ENCODE data around the gene ELF5. TPM values are rescaled to one million over a fixed set of nuclear protein-coding genes. Genes with fewer than 3 reads are reported as not detected.
A peak's percentile ranks its signal among the peaks of the same experiment; 100 is the strongest.

The ELF5 gene
- total and polyA plus RNA-seq, 2 donors (not counting 1 experiment from before 2014, with no cell fraction given) = not detected

GRCh38 chr11:34493468-34493867, 20.1 kb downstream of the ELF5 start:
- no peaks in the 10 kb centered on the region for H3K27me3 Mint-ChIP-seq
- no peak for TF ChIP-seq CTCF (IDR thresholded peaks at IDR 0.05)
- TF ChIP-seq EZH2 (IDR thresholded peaks at IDR 0.05; ENCODE audit: borderline replicate concordance, insufficient read depth, low read depth, low read length, poor library complexity, severe bottlenecking) = no peak
- ATAC-seq (ENCODE audit: low read depth) (no peak), DNase-seq (no peak)
- Histone ChIP-seq H3K9me3 (ENCODE audit: control extremely low read depth in 1 of 3, control insufficient read depth in 2 of 3, insufficient read depth in 1 of 3, low read length in 2 of 3) (no peaks in the 10 kb centered on the region), H3K27ac (ENCODE audit: low read length in 2 of 2) (no peak overlapping the region), H3K79me2 (ENCODE audit: control insufficient read depth, insufficient read depth, low read length) (no peaks in the 10 kb centered on the region), H3K4me2 (replicated peaks; ENCODE audit: low read depth, low read length, poor library complexity, severe bottlenecking) (no peak overlapping the region), H3K4me1 (ENCODE audit: control insufficient read depth in 2 of 2, insufficient read depth in 2 of 2, low read length in 2 of 2) (no peaks in the 10 kb centered on the region), H2AFZ (ENCODE audit: insufficient read depth, low read depth, low read length, poor library complexity, severe bottlenecking) (no peak overlapping the region), H3K9ac (ENCODE audit: low read length) (no peak overlapping the region), H4K20me1 (ENCODE audit: control insufficient read depth, insufficient read depth, low read length, poor library complexity, severe bottlenecking) (no peaks in the 10 kb centered on the region), H3K4me3 (ENCODE audit: control extremely low read depth in 1 of 5, extremely low read depth in 1 of 5, insufficient read depth in 1 of 5, low read depth in 2 of 5, low read length in 4 of 5) (no peak overlapping the region), H3K27me3 (replicated peaks in 1 of 4; ENCODE audit: control extremely low read depth in 1 of 4, control insufficient read depth in 3 of 4, insufficient read depth in 4 of 4, low read length in 3 of 4) (no peaks in the 10 kb centered on the region), H3K36me3 (replicated peaks in 1 of 2; ENCODE audit: control extremely low read depth in 1 of 2, control insufficient read depth in 1 of 2, extremely low read depth in 1 of 2, insufficient read depth in 2 of 2, low read length in 1 of 2) (no peaks in the 10 kb centered on the region)
- ChIA-PET POLR2A (no interaction called here), CTCF (interaction anchor here (0.7 to 3.1 kb wide), 8 partner anchors 8 to 686 kb away, joined by 3 to 19 read pairs (median 4); no protein-coding TSS in a partner anchor)
- WGBS (ENCODE audit: insufficient coverage) = 83% methylated on average over 6 of the region's 8 CpGs
- no peaks in the 10 kb centered on the region for H3K4me1 Mint-ChIP-seq
- intact Hi-C loops (cut with micrococcal nuclease) = loop anchor here (1.0 to 5.0 kb wide), 3 partner anchors 136 to 686 kb away; partner anchors contain the start of gene ABTB2
- no peak overlapping the region for H3K4me3 Mint-ChIP-seq
- no peaks in the 10 kb centered on the region for H3K9me3 Mint-ChIP-seq (ENCODE audit: insufficient read depth)
- no peak overlapping the region for H3K27ac Mint-ChIP-seq

- ATAC-seq (ENCODE audit: low read depth) = no peak
- Mint-ChIP-seq H3K27me3 (peaks cover 2% of the 10 kb centered on the region), H3K9me3 (ENCODE audit: insufficient read depth) (no peaks in the 10 kb centered on the region), H3K27ac (no peak overlapping the region), H3K4me3 (no peak overlapping the region), H3K4me1 (no peaks in the 10 kb centered on the region)
- Histone ChIP-seq H3K4me3 (ENCODE audit: control extremely low read depth in 1 of 5, extremely low read depth in 1 of 5, insufficient read depth in 1 of 5, low read depth in 2 of 5, low read length in 4 of 5) (no peak overlapping the region), H2AFZ (ENCODE audit: insufficient read depth, low read depth, low read length, poor library complexity, severe bottlenecking) (no peak overlapping the region), H3K4me1 (ENCODE audit: control insufficient read depth in 2 of 2, insufficient read depth in 2 of 2, low read length in 2 of 2) (no peaks in the 10 kb centered on the region), H3K27me3 (replicated peaks in 1 of 4; ENCODE audit: control extremely low read depth in 1 of 4, control insufficient read depth in 3 of 4, insufficient read depth in 4 of 4, low read length in 3 of 4) (no peaks in the 10 kb centered on the region), H3K9me3 (ENCODE audit: control extremely low read depth in 1 of 3, control insufficient read depth in 2 of 3, insufficient read depth in 1 of 3, low read length in 2 of 3) (no peaks in the 10 kb centered on the region), H3K79me2 (ENCODE audit: control insufficient read depth, insufficient read depth, low read length) (no peaks in the 10 kb centered on the region), H4K20me1 (ENCODE audit: control insufficient read depth, insufficient read depth, low read length, poor library complexity, severe bottlenecking) (no peaks in the 10 kb centered on the region), H3K36me3 (replicated peaks in 1 of 2; ENCODE audit: control extremely low read depth in 1 of 2, control insufficient read depth in 1 of 2, extremely low read depth in 1 of 2, insufficient read depth in 2 of 2, low read length in 1 of 2) (no peaks in the 10 kb centered on the region), H3K27ac (ENCODE audit: low read length in 2 of 2) (no peak overlapping the region), H3K4me2 (replicated peaks; ENCODE audit: low read depth, low read length, poor library complexity, severe bottlenecking) (no peak overlapping the region), H3K9ac (ENCODE audit: low read length) (no peak overlapping the region)
- peak; percentile 64 for DNase-seq
- ChIA-PET CTCF (interaction anchor here (0.7 to 3.1 kb wide), 16 partner anchors 8 to 685 kb away, joined by 3 to 19 read pairs (median 5); partner anchors contain the start of gene ABTB2), POLR2A (no interaction called here)
- TF ChIP-seq CTCF (IDR thresholded peaks at IDR 0.05) (peak; percentile 76), EZH2 (IDR thresholded peaks at IDR 0.05; ENCODE audit: borderline replicate concordance, insufficient read depth, low read depth, low read length, poor library complexity, severe bottlenecking) (no peak)
- intact Hi-C loops (cut with micrococcal nuclease) = loop anchor here (1.0 to 5.0 kb wide), 3 partner anchors 136 to 686 kb away; partner anchors contain the start of gene ABTB2
- 40% methylated on average over 5 of the region's 8 CpGs for WGBS (ENCODE audit: insufficient coverage)
These were observed 20.7 kb downstream of the ELF5 start for GRCh38 chr11:34492806-34493414.
